A673 (cell line): ENCODE results near the gene KCTD5. TPM values are rescaled to one million over a fixed set of nuclear protein-coding genes. Genes with fewer than 3 reads are reported as not detected.

Experiments
- BruUV-seq: library from RNA; stranded (reverse); fragments of 400-500 nt; replicated peaks from 2 replicates; lab custom pipeline; 2021; lab: Mats Ljungman, UMichigan
- CTCF ChIA-PET: fragments of 300-600 bp; sonication (Branson Sonifier 250); formaldehyde crosslinking; loops from one replicate; lab custom pipeline; 2022; ENCODE audit warnings: antibody characterized with exemption; lab: Charles Lee
- POLR2A ChIA-PET: fragments of 300-600 bp; sonication (Branson Sonifier 250); formaldehyde crosslinking; loops from one replicate; lab custom pipeline; 2022; ENCODE audit warnings: antibody characterized with exemption; ENCODE audit not compliant: low non-redundant PET; lab: Charles Lee
- DNase-seq: peaks from one replicate; pipeline ENCODE4 v3.0.0-alpha.2; 2015; ENCODE audit warnings: low spot score
- H3K27ac ChIP-seq: fragments of 200-600 bp; sonication (generic); 2 replicates; pipeline ENCODE4 v1.5.1; 2016; ENCODE audit warnings: mixed run types, low read depth, mild to moderate bottlenecking, mixed read lengths, antibody characterized with exemption, low read length; ENCODE audit not compliant: poor library complexity, severe bottlenecking
- H3K27me3 ChIP-seq: fragments of 200-600 bp; sonication (generic); replicated peaks from 2 replicates; pipeline ENCODE4 v1.6.1; 2017; ENCODE audit warnings: mixed run types, low read depth, mild to moderate bottlenecking, mixed read lengths, antibody characterized with exemption, low read length; ENCODE audit not compliant: insufficient read depth, poor library complexity
- H3K36me3 ChIP-seq: fragments of 200-600 bp; sonication (generic); 2 replicates; pipeline ENCODE4 v1.6.1; 2016; ENCODE audit warnings: mixed run types, mild to moderate bottlenecking, mixed read lengths, antibody characterized with exemption, low read length; ENCODE audit not compliant: insufficient read depth, poor library complexity, severe bottlenecking
- H3K4me1 ChIP-seq: fragments of 200-600 bp; sonication (generic); 2 replicates; pipeline ENCODE4 v1.6.1; 2017; ENCODE audit warnings: mixed run types, mild to moderate bottlenecking, mixed read lengths, antibody characterized with exemption, low read length; ENCODE audit not compliant: insufficient read depth, poor library complexity, severe bottlenecking
- H3K4me3 ChIP-seq: fragments of 200-600 bp; sonication (generic); 2 replicates; pipeline ENCODE4 v1.5.1; 2016; ENCODE audit warnings: low read depth, mixed run types, mild to moderate bottlenecking, mixed read lengths, low read length; ENCODE audit not compliant: poor library complexity, severe bottlenecking
- H3K9me3 ChIP-seq: fragments of 200-600 bp; sonication (generic); 2 replicates; pipeline ENCODE4 v1.6.1; 2016; ENCODE audit warnings: mixed run types, low read depth, mild to moderate bottlenecking, mixed read lengths, antibody characterized with exemption, low read length; ENCODE audit not compliant: poor library complexity, severe bottlenecking
- EZH2 ChIP-seq: fragments of 200-600 bp; sonication (generic); IDR thresholded peaks from 2 replicates; pipeline ENCODE4 v1.6.1; 2017; ENCODE audit warnings: borderline replicate concordance, low read depth, mild to moderate bottlenecking, mixed read lengths, antibody characterized with exemption, low read length; ENCODE audit not compliant: poor library complexity, severe bottlenecking
- intact Hi-C: fragments of 100-400 bp; cut with micrococcal nuclease; formaldehyde crosslinking; loops from one replicate; pipeline ENCODE4 v1.10.0; 2022; ENCODE audit not compliant: unreplicated experiment
- total RNA-seq: library from RNA; stranded (reverse); gene quantifications from 2 replicates; pipeline ENCODE4 v1.2.3, GENCODE V29; 2021
- TF ChIP-seq, protein P1 (sequence below): fragments of 300-800, 200-600 bp; sonication (generic); conservative IDR thresholded peaks from 2 replicates; pipeline ENCODE4 v1.5.1; 2017; ENCODE audit warnings: low read depth, mild to moderate bottlenecking, antibody characterized with exemption, low read length, moderate library complexity, mixed read lengths

The KCTD5 gene
- total RNA-seq, 1 experiment from 2014 or later: 35.6 TPM

GRCh38 chr16:2748757-2749455, 66.6 kb downstream of the KCTD5 start:
- Histone ChIP-seq H3K36me3 (peaks cover 2% of the 10 kb centered on the region), H3K27me3 (no peaks in the 10 kb centered on the region), H3K4me1 (peaks cover 16% of the 10 kb centered on the region), H3K27ac (no peak overlapping the region), H3K4me3 (no peak overlapping the region), H3K9me3 (no peaks in the 10 kb centered on the region)
- BruUV-seq: no TSS peak
- POLR2A ChIA-PET: no interaction called here
- intact Hi-C loops: no loop called here
- no peak for TF ChIP-seq EZH2
- TF ChIP-seq, protein P1, sequence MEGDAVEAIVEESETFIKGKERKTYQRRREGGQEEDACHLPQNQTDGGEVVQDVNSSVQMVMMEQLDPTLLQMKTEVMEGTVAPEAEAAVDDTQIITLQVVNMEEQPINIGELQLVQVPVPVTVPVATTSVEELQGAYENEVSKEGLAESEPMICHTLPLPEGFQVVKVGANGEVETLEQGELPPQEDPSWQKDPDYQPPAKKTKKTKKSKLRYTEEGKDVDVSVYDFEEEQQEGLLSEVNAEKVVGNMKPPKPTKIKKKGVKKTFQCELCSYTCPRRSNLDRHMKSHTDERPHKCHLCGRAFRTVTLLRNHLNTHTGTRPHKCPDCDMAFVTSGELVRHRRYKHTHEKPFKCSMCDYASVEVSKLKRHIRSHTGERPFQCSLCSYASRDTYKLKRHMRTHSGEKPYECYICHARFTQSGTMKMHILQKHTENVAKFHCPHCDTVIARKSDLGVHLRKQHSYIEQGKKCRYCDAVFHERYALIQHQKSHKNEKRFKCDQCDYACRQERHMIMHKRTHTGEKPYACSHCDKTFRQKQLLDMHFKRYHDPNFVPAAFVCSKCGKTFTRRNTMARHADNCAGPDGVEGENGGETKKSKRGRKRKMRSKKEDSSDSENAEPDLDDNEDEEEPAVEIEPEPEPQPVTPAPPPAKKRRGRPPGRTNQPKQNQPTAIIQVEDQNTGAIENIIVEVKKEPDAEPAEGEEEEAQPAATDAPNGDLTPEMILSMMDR: no peak
- no peak for DNase-seq
- CTCF ChIA-PET: no interaction called here

DNA sequence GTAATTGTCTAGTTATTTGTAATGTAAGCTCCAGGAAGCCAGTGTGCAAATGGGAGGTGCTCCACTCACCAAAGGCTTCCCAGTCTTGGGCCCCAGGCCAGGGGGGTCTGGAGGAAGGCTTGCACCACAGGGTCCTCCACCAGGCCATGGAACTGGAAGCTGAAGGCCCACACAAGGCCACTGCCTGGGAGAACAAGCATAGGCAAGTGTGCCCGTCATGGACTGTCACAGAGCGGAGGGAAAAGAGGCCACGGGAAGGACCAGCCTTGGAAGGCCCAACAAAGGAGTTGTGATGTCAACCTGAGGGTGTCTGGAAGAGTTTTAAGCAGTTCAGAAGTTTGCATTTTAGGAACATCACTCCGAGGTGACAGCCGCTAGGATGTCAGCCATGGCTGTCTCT, 67.2 kb downstream of the KCTD5 start:
- TF ChIP-seq, protein P1: no peak
- no peak for TF ChIP-seq EZH2
- BruUV-seq: no TSS peak
- no peak for DNase-seq
- peaks cover 17% of the 10 kb centered on the region for H3K4me1 ChIP-seq
- H3K4me3 ChIP-seq: no peak overlapping the region
- ChIA-PET POLR2A (no interaction called here), CTCF (no interaction called here)
- no peaks in the 10 kb centered on the region for H3K27me3 ChIP-seq
- H3K9me3 ChIP-seq: no peaks in the 10 kb centered on the region
- peaks cover 8% of the 10 kb centered on the region for H3K36me3 ChIP-seq
- H3K27ac ChIP-seq: no peak overlapping the region
- intact Hi-C loops: no loop called here

- ChIA-PET CTCF (no interaction called here), POLR2A (no interaction called here)
- no peak for TF ChIP-seq EZH2
- TF ChIP-seq, protein P1: no peak
- no peaks in the 10 kb centered on the region for H3K27me3 ChIP-seq
- no peaks in the 10 kb centered on the region for H3K9me3 ChIP-seq
- BruUV-seq: no TSS peak
- no peak overlapping the region for H3K4me3 ChIP-seq
- H3K27ac ChIP-seq: peak overlapping the region; percentile 33
- intact Hi-C loops: no loop called here
- H3K36me3 ChIP-seq: peaks cover 8% of the 10 kb centered on the region
- H3K4me1 ChIP-seq: peaks cover 22% of the 10 kb centered on the region
- no peak for DNase-seq
Observed at GRCh38 chr16:2749936-2750335, 67.6 kb downstream of the KCTD5 start.
